Cardiac septum (tissue), 1 donor: ENCODE measurements around the gene INHBC. TPM values are rescaled to one million over a fixed set of nuclear protein-coding genes. Genes with fewer than 3 reads are reported as not detected.

ENCODE experiments used
- DNase-seq: peaks from one replicate; pipeline ENCODE4 v3.0.0-alpha.2; 2020; ENCODE audit warnings: low spot score
- intact Hi-C: fragments of 100-400 bp; cut with DNase I; formaldehyde crosslinking; loops from one replicate; pipeline ENCODE4 v1.14.0; 2022
- total RNA-seq: library from RNA; stranded (reverse); fragmentation: NEBNext Ultra II Directional; extraction: Animal tissue kit (Norgen Biotek cat#: 25700); gene quantifications from one replicate; pipeline ENCODE4 v1.2.1, GENCODE V29; 2021
- donor health status: DM: no; HTN: no; CAD: no.

INHBC gene
- total RNA-seq, 1 donor from 2014 or later, result not detected

DNA sequence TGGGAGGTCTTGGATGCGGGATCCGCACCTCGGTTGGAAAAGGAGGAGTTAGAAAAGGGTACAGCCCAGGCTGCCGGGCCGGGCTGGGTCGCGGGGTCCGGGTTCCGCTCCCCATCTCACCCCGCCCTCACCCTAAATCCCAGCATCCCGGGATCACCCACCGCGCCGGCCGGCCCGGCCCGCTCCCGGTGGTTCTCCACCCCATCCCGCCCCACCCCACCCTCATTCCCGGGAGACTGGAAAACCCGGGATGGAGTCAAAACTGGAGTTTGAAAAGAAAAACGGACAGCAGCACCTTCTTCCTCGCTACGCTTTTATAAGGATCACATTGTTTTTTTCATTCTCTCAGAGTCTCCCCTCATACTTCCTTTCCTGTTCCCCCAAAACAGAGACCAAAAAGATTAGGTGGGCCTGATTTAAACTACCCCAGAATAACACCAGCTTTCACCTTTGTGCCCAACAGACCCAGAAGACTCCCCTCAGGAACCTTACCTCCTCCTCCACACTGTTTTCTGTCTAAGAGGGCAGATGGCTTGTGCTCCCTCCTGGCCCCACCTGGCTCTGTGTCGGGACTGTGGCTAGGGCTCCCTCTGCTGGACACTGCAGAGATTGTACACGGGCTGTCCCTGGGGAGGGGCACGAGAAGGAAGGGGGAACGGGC, 27.8 kb downstream of the INHBC start:
- intact Hi-C loops, result no loop called here
- peak; percentile 93 for DNase-seq

DNA sequence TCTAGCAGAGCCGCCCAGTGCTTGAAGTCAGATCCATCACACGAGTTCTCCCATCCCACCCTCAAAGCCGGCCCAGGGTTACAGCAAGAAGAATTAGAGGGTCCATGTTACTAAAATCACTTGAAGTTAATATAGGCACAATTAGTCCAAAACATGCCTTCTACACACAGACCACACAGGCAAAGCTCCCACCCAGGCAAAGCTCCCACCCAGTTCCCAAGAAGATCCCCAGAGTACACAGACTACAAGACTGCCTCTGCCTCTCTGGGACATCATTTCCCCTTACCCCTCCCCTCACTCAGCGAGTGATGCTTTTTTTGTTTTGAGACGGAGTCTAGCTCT, 28.3 kb downstream of the INHBC start:
- intact Hi-C loops, result no loop called here
- DNase-seq, result no peak

DNA sequence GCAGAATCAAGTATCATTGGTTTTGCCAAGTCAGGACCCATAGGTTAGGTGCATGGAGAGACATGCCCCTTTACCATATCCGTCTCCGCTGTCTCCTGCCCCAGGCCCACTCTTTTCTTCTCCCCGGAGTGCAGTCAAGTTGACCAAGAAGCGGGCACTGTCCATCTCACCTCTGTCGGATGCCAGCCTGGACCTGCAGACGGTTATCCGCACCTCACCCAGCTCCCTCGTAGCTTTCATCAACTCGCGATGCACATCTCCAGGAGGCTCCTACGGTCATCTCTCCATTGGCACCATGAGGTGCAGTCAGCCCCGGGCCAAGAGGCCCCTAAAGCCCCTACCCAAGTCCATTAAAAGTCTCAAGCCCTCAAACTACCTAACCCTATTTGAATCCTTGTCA, 30.0 kb downstream of the INHBC start:
- intact Hi-C loops, result no loop called here
- no peak for DNase-seq

DNA sequence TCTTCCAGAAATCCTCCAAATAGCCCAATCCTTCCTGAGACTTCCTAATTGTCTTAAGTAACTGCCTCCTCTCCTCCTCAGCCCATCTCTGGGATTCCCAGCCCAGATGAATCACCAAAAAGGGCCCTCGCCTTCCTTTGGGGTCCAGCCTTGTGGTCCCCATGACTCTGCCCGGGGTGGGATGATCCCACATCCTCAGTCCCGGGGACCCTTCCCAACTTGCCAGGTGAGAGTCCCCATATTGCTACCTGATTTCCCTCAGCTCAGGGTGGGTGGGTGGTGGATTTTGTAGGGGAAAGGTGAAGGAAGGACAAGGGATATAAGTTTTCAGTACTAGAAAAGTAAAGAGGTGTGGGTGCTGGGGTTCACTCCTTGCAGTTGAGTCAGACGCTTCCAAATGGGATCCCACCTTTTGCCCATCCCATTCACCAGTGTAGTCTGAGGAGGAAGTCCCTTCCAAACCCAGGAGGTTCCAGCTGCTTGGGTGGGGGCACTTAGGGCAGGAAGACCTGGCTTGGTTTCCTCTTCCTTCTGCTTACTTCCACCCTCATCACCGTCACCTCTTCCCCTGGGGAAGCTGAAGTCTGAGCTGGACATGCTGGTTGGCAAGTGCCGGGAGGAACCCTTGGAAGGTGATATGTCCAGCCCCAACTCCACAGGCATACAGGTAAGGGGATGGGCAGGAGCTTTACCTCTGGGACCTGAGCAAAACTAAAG, 30.6 kb downstream of the INHBC start:
- intact Hi-C loops, result no loop called here
- DNase-seq, result no peak

DNA sequence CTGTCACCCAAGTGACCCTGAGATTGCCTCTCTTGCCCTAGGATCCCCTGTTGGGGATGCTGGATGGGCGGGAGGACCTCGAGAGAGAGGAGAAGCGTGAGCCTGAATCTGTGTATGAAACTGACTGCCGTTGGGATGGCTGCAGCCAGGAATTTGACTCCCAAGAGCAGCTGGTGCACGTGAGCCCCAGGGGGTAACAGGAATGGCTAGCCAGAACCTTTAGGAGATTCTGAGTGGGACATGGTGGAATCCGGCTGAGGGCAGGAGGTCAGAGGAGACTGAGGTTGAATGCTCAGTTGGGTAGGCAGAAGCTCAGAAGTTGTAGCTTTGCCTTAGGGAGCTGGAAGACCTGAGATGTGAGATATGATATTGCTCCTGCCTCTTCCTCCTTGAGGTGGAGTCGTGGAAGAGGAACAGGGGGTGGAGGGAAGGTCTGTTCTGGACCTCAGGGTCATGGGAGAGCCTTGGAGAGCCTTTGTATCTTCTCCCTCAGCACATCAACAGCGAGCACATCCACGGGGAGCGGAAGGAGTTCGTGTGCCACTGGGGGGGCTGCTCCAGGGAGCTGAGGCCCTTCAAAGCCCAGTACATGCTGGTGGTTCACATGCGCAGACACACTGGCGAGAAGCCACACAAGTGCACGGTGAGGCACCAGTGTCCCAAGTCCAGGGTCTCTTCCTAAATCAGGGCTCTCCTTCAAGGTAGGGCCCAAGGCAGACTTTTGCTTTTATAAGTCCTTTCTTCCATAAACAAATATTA, 31.3 kb downstream of the INHBC start:
- no peak for DNase-seq
- intact Hi-C loops, result no loop called here

DNA sequence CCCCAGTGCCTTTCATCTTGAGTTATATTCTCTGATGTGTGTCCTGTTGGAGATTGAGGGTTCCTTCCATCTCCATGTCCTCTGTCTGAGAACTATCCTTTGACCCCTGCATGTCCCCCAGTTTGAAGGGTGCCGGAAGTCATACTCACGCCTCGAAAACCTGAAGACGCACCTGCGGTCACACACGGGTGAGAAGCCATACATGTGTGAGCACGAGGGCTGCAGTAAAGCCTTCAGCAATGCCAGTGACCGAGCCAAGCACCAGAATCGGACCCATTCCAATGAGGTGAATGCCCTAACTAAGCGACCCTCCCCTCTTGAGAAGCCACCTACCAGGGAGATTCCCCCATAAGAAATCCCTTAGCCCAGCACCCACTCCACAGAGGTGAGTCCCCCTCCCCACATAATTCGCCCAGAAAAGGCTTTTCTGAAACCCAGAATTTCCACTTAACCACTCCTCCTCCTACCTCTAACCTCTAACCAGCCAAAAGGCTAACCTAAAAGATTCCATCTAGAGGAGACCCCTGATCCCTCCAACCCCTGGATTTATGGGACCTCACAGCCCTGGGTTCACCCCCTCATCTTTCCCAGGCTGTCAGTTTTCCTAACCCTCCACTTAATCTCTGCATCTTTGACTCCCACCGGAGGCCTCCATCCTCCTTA, 32.8 kb downstream of the INHBC start:
- DNase-seq, result no peak
- intact Hi-C loops, result no loop called here

DNA sequence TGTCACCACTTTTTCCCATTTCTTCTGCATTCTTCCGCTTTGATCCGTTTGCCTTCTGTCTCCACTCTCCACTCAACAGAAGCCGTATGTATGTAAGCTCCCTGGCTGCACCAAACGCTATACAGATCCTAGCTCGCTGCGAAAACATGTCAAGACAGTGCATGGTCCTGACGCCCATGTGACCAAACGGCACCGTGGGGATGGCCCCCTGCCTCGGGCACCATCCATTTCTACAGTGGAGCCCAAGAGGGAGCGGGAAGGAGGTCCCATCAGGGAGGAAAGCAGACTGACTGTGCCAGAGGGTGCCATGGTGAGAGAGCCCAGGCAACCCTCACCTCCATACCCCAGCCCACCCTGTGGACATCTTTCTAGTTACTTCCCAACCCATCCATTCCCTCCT, 33.3 kb downstream of the INHBC start:
- DNase-seq, result no peak
- intact Hi-C loops, result no loop called here

DNA sequence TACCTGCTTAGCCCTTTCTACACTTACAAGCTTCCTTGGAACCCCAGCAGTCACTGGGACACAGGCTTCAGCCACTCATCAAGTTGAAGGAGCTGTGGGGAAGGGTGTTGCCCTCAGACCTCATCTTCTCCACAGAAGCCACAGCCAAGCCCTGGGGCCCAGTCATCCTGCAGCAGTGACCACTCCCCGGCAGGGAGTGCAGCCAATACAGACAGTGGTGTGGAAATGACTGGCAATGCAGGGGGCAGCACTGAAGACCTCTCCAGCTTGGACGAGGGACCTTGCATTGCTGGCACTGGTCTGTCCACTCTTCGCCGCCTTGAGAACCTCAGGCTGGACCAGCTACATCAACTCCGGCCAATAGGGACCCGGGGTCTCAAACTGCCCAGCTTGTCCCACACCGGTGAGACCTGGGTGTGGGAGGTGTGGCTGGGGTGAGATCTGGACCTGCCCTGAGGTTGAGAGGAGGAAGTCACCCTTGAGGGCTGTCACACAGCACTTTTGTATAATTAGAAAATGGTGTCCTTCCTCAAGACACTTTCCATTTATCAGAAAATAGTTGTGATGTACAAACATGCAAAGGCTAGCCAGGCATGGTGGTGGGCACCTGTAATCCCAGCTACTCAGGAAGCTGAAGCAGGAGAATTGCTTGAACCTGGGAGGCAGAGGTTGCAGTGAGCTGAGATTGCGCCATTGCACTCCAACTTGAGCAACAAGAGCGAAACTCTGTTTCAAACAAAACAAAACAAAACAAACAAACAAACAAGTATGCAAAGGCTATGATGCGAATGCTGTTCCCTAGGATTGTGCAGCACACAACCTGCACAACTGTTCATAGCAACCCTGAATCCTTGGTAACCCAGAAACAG, 34.9 kb downstream of the INHBC start:
- peak; percentile 63 for DNase-seq
- intact Hi-C loops, result no loop called here

DNA sequence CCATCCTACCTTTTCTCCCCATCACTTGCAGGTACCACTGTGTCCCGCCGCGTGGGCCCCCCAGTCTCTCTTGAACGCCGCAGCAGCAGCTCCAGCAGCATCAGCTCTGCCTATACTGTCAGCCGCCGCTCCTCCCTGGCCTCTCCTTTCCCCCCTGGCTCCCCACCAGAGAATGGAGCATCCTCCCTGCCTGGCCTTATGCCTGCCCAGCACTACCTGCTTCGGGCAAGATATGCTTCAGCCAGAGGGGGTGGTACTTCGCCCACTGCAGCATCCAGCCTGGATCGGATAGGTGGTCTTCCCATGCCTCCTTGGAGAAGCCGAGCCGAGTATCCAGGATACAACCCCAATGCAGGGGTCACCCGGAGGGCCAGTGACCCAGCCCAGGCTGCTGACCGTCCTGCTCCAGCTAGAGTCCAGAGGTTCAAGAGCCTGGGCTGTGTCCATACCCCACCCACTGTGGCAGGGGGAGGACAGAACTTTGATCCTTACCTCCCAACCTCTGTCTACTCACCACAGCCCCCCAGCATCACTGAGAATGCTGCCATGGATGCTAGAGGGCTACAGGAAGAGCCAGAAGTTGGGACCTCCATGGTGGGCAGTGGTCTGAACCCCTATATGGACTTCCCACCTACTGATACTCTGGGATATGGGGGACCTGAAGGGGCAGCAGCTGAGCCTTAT, 35.8 kb downstream of the INHBC start:
- intact Hi-C loops, result no loop called here

DNA sequence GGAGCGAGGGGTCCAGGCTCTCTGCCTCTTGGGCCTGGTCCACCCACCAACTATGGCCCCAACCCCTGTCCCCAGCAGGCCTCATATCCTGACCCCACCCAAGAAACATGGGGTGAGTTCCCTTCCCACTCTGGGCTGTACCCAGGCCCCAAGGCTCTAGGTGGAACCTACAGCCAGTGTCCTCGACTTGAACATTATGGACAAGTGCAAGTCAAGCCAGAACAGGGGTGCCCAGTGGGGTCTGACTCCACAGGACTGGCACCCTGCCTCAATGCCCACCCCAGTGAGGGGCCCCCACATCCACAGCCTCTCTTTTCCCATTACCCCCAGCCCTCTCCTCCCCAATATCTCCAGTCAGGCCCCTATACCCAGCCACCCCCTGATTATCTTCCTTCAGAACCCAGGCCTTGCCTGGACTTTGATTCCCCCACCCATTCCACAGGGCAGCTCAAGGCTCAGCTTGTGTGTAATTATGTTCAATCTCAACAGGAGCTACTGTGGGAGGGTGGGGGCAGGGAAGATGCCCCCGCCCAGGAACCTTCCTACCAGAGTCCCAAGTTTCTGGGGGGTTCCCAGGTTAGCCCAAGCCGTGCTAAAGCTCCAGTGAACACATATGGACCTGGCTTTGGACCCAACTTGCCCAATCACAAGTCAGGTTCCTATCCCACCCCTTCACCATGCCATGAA, 36.5 kb downstream of the INHBC start:
- no peak for DNase-seq
- intact Hi-C loops, result no loop called here

More for the DNA sequence above, 35.8 kb downstream of the INHBC start:
- no peak for DNase-seq

DNA sequence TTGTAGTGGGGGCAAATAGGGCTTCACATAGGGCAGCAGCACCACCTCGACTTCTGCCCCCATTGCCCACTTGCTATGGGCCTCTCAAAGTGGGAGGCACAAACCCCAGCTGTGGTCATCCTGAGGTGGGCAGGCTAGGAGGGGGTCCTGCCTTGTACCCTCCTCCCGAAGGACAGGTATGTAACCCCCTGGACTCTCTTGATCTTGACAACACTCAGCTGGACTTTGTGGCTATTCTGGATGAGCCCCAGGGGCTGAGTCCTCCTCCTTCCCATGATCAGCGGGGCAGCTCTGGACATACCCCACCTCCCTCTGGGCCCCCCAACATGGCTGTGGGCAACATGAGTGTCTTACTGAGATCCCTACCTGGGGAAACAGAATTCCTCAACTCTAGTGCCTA, 37.1 kb downstream of the INHBC start:
- DNase-seq, result no peak
- intact Hi-C loops, result no loop called here

DNA sequence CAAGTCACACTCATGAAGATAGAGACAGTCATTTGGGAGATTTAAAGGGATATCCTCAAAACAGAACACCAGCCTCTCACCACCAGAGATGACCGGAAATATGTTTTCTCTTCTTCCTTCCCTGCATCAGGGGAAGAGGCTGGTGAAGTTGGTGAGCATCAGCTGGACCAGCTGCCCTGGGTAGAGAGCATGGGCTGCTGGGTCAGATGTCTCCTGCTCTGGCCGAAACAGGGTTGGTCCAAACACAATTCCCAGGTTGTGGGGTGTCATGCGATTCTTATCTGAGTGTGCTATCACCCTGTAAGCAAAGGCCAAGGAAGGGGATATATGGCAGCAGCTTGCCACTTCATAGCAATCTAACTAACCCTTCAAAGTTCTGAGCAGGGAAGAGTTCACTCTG, 37.8 kb downstream of the INHBC start:
- no peak for DNase-seq
- intact Hi-C loops, result no loop called here

DNA sequence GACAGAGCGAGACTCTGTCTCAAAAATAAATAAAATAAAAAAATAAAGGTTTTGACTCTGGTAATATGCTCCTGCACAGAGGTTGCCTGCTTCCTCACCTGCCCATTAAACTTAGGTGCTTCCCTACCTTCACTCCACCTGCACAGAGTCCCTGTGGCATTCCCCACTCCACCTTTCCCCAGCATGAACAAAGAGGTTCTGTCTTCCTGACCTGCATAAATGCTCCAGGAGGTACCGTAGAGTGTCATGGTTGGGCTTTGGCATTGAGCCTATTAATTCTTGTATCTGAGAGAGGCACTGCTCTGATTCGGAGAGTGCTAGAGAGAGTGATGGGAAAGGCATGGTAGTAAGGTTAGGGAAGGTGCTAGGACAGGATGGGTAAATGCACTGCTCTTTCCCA, 38.8 kb downstream of the INHBC start:
- DNase-seq, result no peak
- intact Hi-C loops, result no loop called here

DNA sequence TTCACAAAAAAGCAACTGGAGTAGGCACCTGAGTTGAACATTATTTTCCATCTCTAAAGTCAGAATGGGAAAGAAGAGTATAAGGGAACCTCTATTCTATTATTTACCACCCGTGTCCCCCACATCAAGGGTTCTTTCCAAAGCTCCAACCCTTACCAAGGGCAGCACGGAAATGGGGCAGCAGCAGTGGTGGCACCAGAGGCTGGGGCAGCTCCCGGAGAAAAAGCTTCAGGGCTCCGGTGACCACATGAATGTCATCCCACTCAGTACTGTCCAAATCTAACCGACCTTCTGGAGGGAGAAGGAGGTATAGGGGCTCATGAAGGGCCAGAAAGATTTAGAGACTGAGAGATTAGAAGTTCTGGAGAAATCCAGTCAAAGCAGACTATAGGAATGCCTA, 39.3 kb downstream of the INHBC start:
- intact Hi-C loops, result no loop called here

DNA sequence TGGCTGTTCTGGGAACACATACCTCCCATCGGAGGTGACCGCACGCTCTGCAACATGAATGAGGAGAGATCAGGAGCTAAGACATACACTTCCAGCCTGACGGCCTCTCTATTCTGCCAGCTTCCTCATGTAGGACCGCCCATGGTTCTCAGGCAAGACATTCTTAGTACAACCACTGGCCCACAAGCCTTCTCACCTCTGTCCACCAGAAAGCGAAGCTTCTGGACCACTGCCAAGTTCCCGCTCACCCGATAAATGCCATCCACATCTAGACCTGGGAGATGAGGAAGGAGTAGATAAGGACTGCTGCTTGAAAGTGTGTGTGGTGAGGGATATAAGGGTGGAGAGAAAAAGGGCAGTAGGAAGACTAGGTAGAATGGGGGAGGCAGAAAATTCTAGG, 39.8 kb downstream of the INHBC start:
- DNase-seq, result no peak
- intact Hi-C loops, result no loop called here

More for the DNA sequence above, 39.3 kb downstream of the INHBC start:
- DNase-seq, result no peak

DNA sequence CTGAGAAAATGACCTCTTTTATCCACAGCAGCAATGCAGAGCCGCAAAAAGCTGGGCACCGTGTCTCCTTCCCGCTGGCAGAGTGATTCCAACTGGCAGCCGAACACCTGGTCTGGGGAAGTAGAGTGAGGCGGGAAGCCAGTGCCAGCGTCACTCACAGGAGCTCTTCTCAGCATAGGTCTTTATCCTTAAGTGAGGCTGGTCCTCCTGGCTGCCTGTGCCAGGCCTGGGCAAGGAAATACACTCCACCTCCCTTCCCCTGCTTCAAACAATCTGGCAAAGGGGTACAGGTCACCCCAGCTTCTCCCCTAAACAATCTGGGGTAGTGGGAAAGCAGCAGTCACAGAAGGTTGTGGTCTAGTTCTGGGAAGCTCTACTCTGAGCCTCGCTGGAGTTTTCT, 40.3 kb downstream of the INHBC start:
- no peak for DNase-seq
- intact Hi-C loops, result no loop called here

DNA sequence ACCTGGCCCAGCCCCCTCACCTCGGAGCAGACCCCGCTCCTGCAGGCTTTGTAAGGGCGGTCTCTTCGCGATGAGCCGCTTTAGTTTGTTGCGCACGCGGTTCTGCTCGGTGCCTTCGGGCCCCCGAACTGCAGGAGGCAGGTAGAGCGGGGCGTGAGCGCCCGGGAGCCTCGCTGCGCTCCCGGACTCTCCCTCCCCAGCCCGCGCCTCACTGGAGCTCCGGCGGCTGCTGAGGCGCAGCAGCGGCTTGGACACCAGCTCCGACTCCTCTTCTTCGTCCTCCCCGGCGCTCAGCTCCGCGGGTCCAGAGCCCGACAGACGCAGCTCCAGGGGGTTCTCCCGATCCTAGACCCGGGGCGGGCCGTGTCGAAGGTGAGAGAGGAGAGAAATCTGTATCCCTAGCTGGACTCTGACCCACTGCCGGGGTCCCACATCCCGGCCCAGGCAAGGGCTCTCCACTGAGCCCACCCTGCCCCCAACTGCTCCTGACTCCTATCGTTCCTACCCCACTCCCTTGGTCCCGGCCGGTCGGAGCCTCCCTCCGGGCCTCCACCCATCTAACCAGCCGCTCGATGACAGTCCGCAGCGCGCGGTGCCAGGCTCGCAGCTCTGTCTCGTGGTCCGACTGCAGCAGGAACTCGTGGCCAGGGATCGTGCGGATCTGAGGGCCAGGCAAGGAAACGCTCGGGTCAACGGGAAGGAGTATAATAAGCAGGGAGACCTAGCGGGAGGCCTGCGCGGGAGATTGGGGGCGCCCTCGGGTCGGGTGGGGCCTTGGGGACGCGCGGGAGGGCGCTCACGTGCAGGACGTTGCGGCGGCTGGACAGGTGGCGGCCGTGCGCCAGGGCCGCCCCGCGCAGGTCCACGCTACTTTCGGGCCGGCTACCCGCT, 40.9 kb downstream of the INHBC start:
- no peak for DNase-seq
- intact Hi-C loops, result no loop called here
